Spinal cord (tissue), 10 donors: Measurements from ENCODE around the gene SLC25A51. TPM values are rescaled to one million over a fixed set of nuclear protein-coding genes. Genes with fewer than 3 reads are reported as not detected.
"Not testable (repeated sequence)": the region's sequence is repeated elsewhere in the genome, so short reads cannot be mapped to it uniquely, and the experiment has no call there.

ENCODE experiments used
- DNase-seq, 6 donors: peaks; one replicate each; pipeline versions ENCODE4 v3.0.0 to v3.0.0-alpha.2; 2013 to 2015; ENCODE audit warnings: low spot score in 6 of 6, low read depth in 4 of 6
- H3K27ac ChIP-seq: one replicate; pipeline ENCODE4 v1.5.1; 2013; ENCODE audit warnings: low read depth, low read length, control low read depth
- H3K27me3 ChIP-seq: one replicate; pipeline ENCODE4 v1.6.1; 2013; ENCODE audit warnings: low read length; ENCODE audit not compliant: control insufficient read depth, insufficient read depth
- H3K36me3 ChIP-seq: one replicate; pipeline ENCODE4 v1.6.1; 2013; ENCODE audit warnings: low read length; ENCODE audit not compliant: control insufficient read depth, insufficient read depth
- H3K4me1 ChIP-seq: one replicate; pipeline ENCODE4 v1.6.1; 2013; ENCODE audit warnings: low read length; ENCODE audit not compliant: control insufficient read depth, insufficient read depth
- H3K4me3 ChIP-seq: one replicate; pipeline ENCODE4 v1.5.1; 2013; ENCODE audit warnings: low read depth, low read length, control low read depth
- H3K9me3 ChIP-seq: one replicate; pipeline ENCODE4 v1.6.1; 2013; ENCODE audit warnings: low read length; ENCODE audit not compliant: control insufficient read depth, insufficient read depth
- WGBS: methylation state at CpG from one replicate; pipeline ENCODE4 v1.1.5; 2013; ENCODE audit warnings: missing lambda C conversion rate; ENCODE audit not compliant: insufficient coverage; 5-methylcytosine and 5-hydroxymethylcytosine counted together
- polyA plus RNA-seq, 2 donors: library from polyadenylated mRNA; unstranded; fragments of 120-200 nt; gene quantifications; one replicate each; pipeline ENCODE4 v1.2.1, GENCODE V29; 2013; ENCODE audit not compliant: insufficient read length in 2 of 2
- total RNA-seq, 2 donors: library from RNA; depleted of rRNA in 1 of 2; stranded (reverse); fragments of 120-200 nt in 1 of 2; fragments of >200 nt in 1 of 2; gene quantifications; one replicate each; pipeline versions ENCODE4 v1.2.3 to v1.2.4, GENCODE V29; 2013 to 2014
- donor health status: healthy.

SLC25A51 gene
- total and polyA plus RNA-seq, 4 donors, result 19.8 to 56.3 (median 29.6) TPM

DNA sequence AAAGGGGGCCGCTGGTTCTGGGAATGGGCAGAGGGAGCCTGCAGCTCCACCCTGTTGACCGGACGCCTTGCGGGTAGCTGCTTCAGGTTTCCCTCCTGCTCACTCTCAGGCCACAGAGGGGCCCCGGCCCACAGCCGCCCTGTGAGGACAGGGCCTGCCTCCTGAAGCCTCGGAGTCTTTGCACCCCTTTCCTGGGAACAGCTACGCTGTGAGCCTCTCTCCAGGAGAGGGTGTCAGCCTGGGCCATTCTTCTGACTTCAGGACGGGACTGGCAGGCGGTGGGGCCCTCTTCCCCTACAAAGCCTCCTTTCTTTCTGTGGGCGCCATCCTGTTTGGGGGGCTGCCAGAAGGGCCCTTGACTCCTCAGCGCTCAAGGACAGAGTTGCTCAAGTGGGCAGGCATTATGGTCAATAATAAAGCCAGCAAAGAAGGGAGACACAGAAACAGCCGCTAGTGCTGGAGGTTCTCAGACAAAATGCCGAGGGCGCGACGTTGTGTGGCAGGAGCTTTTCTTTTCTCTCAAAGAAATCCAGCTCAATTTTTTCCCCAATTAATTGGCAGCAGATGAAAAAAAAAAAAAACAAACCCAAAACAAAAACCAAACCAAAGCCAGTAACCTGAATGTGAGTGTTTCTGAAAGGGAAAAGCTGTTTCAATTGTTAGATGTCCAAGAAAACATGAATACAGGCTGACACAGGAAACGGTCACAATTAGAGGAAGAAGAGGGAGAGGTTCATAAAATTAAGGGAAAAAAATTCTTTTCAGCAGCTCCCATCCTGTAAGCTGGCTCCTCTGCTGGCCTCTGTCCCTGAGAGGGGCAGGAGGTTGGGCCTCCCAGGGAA is 12.8 kb upstream of the SLC25A51 start:
- 52% methylated on average over 12 of the region's 18 CpGs for WGBS
- DNase-seq, result peak in 2 of 6 donors; percentile 79 to 89
- H3K27ac ChIP-seq, result peak overlapping the region; percentile 80
- H3K4me1 ChIP-seq, result peaks cover 58% of the 10 kb centered on the region
- no peak overlapping the region for H3K4me3 ChIP-seq
- H3K36me3 ChIP-seq, result peaks cover 29% of the 10 kb centered on the region
- no peaks in the 10 kb centered on the region for H3K9me3 ChIP-seq
- no peaks in the 10 kb centered on the region for H3K27me3 ChIP-seq

DNA sequence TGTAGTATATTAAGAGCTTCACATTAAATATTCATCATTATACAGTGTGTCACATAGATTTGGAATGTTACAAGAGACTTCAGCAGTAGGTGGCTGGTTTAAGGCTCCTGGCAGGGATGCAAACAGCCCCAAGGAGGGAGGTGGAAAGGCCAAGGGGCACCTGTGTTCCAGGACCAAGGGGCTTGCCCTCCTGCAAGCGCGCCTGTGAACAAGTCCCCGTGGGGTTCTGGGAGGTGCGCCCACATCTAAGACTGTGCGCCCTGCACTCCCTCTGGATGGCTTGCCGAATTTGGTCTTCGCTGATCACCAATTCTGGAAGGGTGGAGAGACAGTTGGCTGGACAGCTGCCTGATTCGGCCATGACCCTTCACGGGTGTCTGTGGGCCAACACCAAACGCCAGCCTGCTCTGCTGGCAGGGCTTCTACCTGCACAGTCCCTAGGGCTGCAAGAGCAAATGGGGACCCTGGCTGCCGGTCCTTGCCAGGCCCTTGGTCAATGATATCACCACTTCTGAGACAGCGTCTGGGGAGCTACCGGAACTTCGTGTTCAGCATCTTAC is 12.1 kb upstream of the SLC25A51 start:
- no peaks in the 10 kb centered on the region for H3K9me3 ChIP-seq
- H3K36me3 ChIP-seq, result peaks cover 29% of the 10 kb centered on the region
- peak overlapping the region; percentile 80 for H3K27ac ChIP-seq
- H3K4me3 ChIP-seq, result no peak overlapping the region
- no peaks in the 10 kb centered on the region for H3K27me3 ChIP-seq
- 82% methylated on average over 14 of the region's 14 CpGs for WGBS
- peaks cover 52% of the 10 kb centered on the region for H3K4me1 ChIP-seq
- DNase-seq, result no peak

- peaks cover 27% of the 10 kb centered on the region for H3K36me3 ChIP-seq
- peaks cover 44% of the 10 kb centered on the region for H3K4me1 ChIP-seq
- peak in 1 of 6 donors; percentile 2 for DNase-seq
- no peak overlapping the region for H3K4me3 ChIP-seq
- H3K27ac ChIP-seq, result no peak overlapping the region
- WGBS, result 84% methylated on average over 11 of the region's 11 CpGs
- H3K27me3 ChIP-seq, result no peaks in the 10 kb centered on the region
- no peaks in the 10 kb centered on the region for H3K9me3 ChIP-seq
Observed at GRCh38 chr9:37914701-37915358, 10.9 kb upstream of the SLC25A51 start.

GRCh38 chr9:37914154-37914551 is 10.2 kb upstream of the SLC25A51 start:
- Histone ChIP-seq H3K27me3 (no peaks in the 10 kb centered on the region), H3K36me3 (peaks cover 22% of the 10 kb centered on the region), H3K27ac (no peak overlapping the region), H3K4me3 (no peak overlapping the region), H3K4me1 (peaks cover 43% of the 10 kb centered on the region), H3K9me3 (no peaks in the 10 kb centered on the region)
- WGBS, result 83% methylated on average over 7 of the region's 8 CpGs
- DNase-seq, result no peak

DNA sequence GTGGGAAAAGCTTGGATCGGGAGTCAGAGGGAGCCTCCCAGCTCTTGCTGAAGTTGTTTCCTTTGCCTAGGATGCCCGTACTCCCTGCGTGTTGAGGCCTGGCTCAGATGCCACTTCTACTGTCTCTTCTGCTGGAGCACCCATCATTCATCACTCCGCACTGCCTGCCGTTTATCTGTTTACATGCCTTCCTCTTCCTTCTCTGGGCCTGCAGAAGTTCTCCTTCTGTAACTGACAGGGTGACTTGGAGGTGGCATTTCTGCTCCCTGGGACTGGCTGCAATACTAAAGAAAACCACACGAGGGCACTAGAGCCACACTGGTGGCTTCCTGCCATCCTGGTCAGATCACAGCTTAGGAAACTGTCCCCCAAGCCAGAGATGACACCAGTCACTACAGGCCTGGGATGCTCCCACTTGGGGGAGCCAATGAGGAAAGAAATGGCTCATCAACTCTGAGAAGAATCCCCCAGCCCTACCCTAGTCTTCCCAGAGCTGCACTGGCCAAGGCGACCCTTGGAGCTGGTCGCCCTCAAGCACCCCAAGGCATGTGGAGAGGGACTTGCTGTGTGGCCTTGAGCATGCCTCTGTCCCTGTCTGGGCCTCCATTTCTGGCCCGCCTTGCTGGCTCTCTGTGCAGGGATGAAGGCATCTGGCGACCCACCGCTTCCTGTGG is 9.7 kb upstream of the SLC25A51 start:
- H3K4me3 ChIP-seq, result no peak overlapping the region
- DNase-seq, result peak in 5 of 6 donors; percentile 81 to 97 (median 86)
- no peaks in the 10 kb centered on the region for H3K9me3 ChIP-seq
- 50% methylated on average over 7 of the region's 11 CpGs for WGBS
- no peaks in the 10 kb centered on the region for H3K27me3 ChIP-seq
- H3K27ac ChIP-seq, result no peak overlapping the region
- peaks cover 17% of the 10 kb centered on the region for H3K36me3 ChIP-seq
- peaks cover 39% of the 10 kb centered on the region for H3K4me1 ChIP-seq

DNA sequence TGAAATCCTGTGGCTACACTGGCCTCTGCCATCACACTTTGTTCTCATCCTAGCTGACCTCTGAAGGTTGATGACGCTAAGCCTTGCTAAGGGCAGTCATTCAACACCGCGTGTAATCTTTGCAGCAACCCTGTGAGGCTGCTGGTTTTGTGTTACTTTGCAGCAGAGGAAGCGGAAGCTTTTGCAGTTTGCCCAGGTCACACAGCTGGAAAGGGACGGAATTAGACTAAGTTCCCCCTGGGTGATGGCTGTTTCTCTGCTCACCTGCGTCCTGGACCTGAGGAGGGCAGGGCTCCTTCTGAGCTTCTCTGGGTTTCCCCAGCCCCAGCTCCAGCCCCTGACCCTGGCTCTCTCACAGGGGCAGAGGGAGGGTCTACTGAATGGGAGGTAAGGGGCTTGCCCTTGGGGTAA is 7.3 kb upstream of the SLC25A51 start:
- no peak overlapping the region for H3K4me3 ChIP-seq
- no peak for DNase-seq
- no peak overlapping the region for H3K27ac ChIP-seq
- H3K9me3 ChIP-seq, result no peaks in the 10 kb centered on the region
- peaks cover 16% of the 10 kb centered on the region for H3K4me1 ChIP-seq
- WGBS, result 52% methylated on average over 6 of the region's 6 CpGs
- H3K36me3 ChIP-seq, result peaks cover 5% of the 10 kb centered on the region
- H3K27me3 ChIP-seq, result no peaks in the 10 kb centered on the region

- WGBS, result 82% methylated on average over 2 of the region's 4 CpGs
- Histone ChIP-seq H3K27me3 (no peaks in the 10 kb centered on the region), H3K9me3 (no peaks in the 10 kb centered on the region), H3K4me3 (no peak overlapping the region), H3K4me1 (peaks cover 8% of the 10 kb centered on the region), H3K36me3 (no peaks in the 10 kb centered on the region), H3K27ac (no peak overlapping the region)
- no peak for DNase-seq
Observed at GRCh38 chr9:37910271-37910670, 6.3 kb upstream of the SLC25A51 start.

DNA sequence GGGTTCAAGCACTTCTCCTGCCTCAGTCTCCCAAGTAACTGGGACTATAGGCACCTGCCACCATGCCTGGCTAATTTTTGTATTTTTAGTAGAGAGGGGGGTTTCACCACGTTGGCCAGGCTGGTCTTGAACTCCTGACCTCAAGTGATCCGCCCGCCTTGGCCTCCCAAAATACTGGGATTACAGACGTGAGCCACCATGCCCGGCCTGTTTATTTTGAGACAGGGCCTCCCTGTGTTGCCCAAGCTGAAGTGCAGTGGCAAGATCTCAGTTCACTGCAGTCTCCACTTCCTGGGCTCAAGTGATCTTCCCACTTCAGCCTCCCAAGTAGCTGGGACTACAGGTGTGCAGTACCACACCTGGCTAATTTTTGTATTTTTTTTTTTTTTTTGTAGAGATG is 5.9 kb upstream of the SLC25A51 start:
- peaks cover 12% of the 10 kb centered on the region for H3K4me1 ChIP-seq
- H3K36me3 ChIP-seq, H3K9me3 ChIP-seq, H3K27me3 ChIP-seq, H3K27ac ChIP-seq, H3K4me3 ChIP-seq, DNase-seq: not testable (repeated sequence)
- WGBS, result 90% methylated on average over 5 of the region's 5 CpGs

DNA sequence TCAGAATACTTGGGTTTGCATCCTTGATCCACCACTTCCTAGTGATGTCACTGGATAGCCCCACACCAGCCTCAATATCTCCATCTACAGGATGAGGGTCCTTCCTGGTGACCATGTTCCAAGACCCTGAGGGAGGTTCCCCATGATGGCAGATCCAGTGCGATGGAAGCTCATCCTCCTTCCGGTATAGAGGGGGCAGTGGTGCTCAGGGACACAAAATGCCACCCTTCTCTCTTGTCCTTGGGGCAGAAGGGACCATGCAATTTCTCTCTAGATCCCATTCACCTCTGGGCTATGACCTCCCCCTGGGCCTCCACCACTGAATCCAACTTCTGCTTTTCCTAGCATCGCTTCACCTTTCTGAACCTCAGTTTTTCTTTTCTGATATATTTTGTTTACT is 5.4 kb upstream of the SLC25A51 start:
- H3K9me3 ChIP-seq, result no peaks in the 10 kb centered on the region
- 93% methylated on average over 2 of the region's 3 CpGs for WGBS
- no peaks in the 10 kb centered on the region for H3K36me3 ChIP-seq
- no peak for DNase-seq
- no peak overlapping the region for H3K27ac ChIP-seq
- H3K4me1 ChIP-seq, result peaks cover 16% of the 10 kb centered on the region
- no peaks in the 10 kb centered on the region for H3K27me3 ChIP-seq
- H3K4me3 ChIP-seq, result no peak overlapping the region
